H9 (cell line): ENCODE data around the gene EAF1. TPM values are rescaled to one million over a fixed set of nuclear protein-coding genes. Genes with fewer than 3 reads are reported as not detected.
"Not testable (repeated sequence)": the region's sequence is repeated elsewhere in the genome, so short reads cannot be mapped to it uniquely, and the experiment has no call there.

Source experiments
- DNase-seq: peaks from one replicate; pipeline ENCODE4 v3.0.0-alpha.2; 2017
- H2AFZ ChIP-seq: one replicate; pipeline ENCODE4 v1.6.1; 2013; ENCODE audit warnings: mild to moderate bottlenecking, low read length, control low read depth, moderate library complexity
- H2AK5ac ChIP-seq: 2 replicates; pipeline ENCODE4 v1.6.1; 2013; ENCODE audit warnings: low read length, control low read depth, mixed read lengths; ENCODE audit not compliant: insufficient read length
- H2BK120ac ChIP-seq: one replicate; pipeline ENCODE4 v1.6.1; 2013; ENCODE audit warnings: low read depth, mild to moderate bottlenecking, low read length, control low read depth, inconsistent platforms; ENCODE audit not compliant: poor library complexity, severe bottlenecking
- H2BK12ac ChIP-seq: 2 replicates; pipeline ENCODE4 v1.6.1; 2013; ENCODE audit warnings: low read length, control low read depth, mixed read lengths, low read depth; ENCODE audit not compliant: insufficient read length
- H2BK15ac ChIP-seq: 2 replicates; pipeline ENCODE4 v1.6.1; 2013; ENCODE audit warnings: low read depth, low read length, control low read depth
- H2BK20ac ChIP-seq: one replicate; pipeline ENCODE4 v1.6.1; 2013; ENCODE audit warnings: low read depth, mild to moderate bottlenecking, low read length, control low read depth, inconsistent platforms; ENCODE audit not compliant: poor library complexity, severe bottlenecking
- H2BK5ac ChIP-seq: 2 replicates; pipeline ENCODE4 v1.6.1; 2013; ENCODE audit warnings: low read length, control low read depth, mixed read lengths; ENCODE audit not compliant: insufficient read length
- H3K14ac ChIP-seq: 2 replicates; pipeline ENCODE4 v1.6.1; 2013; ENCODE audit warnings: low read length, control low read depth; ENCODE audit not compliant: insufficient read depth
- H3K18ac ChIP-seq: 2 replicates; pipeline ENCODE4 v1.6.1; 2013; ENCODE audit warnings: low read depth, mild to moderate bottlenecking, mixed read lengths, low read length, control low read depth; ENCODE audit not compliant: insufficient read length
- H3K23ac ChIP-seq: 2 replicates; pipeline ENCODE4 v1.6.1; 2013; ENCODE audit warnings: low read length, control low read depth, mixed read lengths, low read depth; ENCODE audit not compliant: insufficient read length
- H3K23me2 ChIP-seq: 2 replicates; pipeline ENCODE4 v1.6.1; 2013; ENCODE audit warnings: low read depth, mild to moderate bottlenecking, mixed read lengths, low read length, control low read depth; ENCODE audit not compliant: insufficient read length, poor library complexity, severe bottlenecking
- H3K27ac ChIP-seq: 2 replicates; pipeline ENCODE4 v1.5.1; 2013; ENCODE audit warnings: low read length, control low read depth, mixed read lengths, low read depth; ENCODE audit not compliant: insufficient read length
- H3K27me3 ChIP-seq: 2 replicates; pipeline ENCODE4 v1.6.1; 2013; ENCODE audit warnings: low read length, control low read depth, inconsistent platforms; ENCODE audit not compliant: insufficient read depth
- H3K4ac ChIP-seq: 2 replicates; pipeline ENCODE4 v1.6.1; 2013; ENCODE audit warnings: low read depth, mild to moderate bottlenecking, control low read depth, inconsistent platforms, low read length, moderate library complexity
- H3K4me1 ChIP-seq: 2 replicates; pipeline ENCODE4 v1.6.1; 2013; ENCODE audit warnings: low read length, control low read depth, inconsistent platforms; ENCODE audit not compliant: insufficient read depth
- H3K4me2 ChIP-seq: 2 replicates; pipeline ENCODE4 v1.6.1; 2013; ENCODE audit warnings: low read length, control low read depth, mixed read lengths; ENCODE audit not compliant: insufficient read length, insufficient read depth
- H3K56ac ChIP-seq: 2 replicates; pipeline ENCODE4 v1.6.1; 2013; ENCODE audit warnings: low read depth, mild to moderate bottlenecking, mixed read lengths, low read length, control low read depth; ENCODE audit not compliant: insufficient read length
- H3K79me1 ChIP-seq: 2 replicates; pipeline ENCODE4 v1.6.1; 2013; ENCODE audit warnings: low read depth, mild to moderate bottlenecking, moderate library complexity, low read length, control low read depth, inconsistent platforms; ENCODE audit not compliant: insufficient read depth, poor library complexity, severe bottlenecking
- H3K79me2 ChIP-seq: 2 replicates; pipeline ENCODE4 v1.6.1; 2013; ENCODE audit warnings: low read length, control low read depth, inconsistent platforms; ENCODE audit not compliant: insufficient read depth
- H3K9ac ChIP-seq: 2 replicates; pipeline ENCODE4 v1.6.1; 2013; ENCODE audit warnings: low read length, control low read depth, mixed read lengths; ENCODE audit not compliant: insufficient read length; ENCODE audit errors: extremely low read depth
- H3K9me3 ChIP-seq: one replicate; pipeline ENCODE4 v1.6.1; 2013; ENCODE audit warnings: low read depth, low read length, inconsistent platforms; ENCODE audit not compliant: control insufficient read depth
- H3T11ph ChIP-seq: one replicate; pipeline ENCODE4 v1.6.1; 2013; ENCODE audit warnings: mild to moderate bottlenecking, low read length, control low read depth, inconsistent platforms
- H4K20me1 ChIP-seq: one replicate; pipeline ENCODE4 v1.6.1; 2013; ENCODE audit not compliant: control insufficient read depth, insufficient read length, insufficient read depth
- H4K5ac ChIP-seq: 2 replicates; pipeline ENCODE4 v1.6.1; 2013; ENCODE audit warnings: low read depth, mild to moderate bottlenecking, mixed read lengths, low read length, control low read depth; ENCODE audit not compliant: insufficient read length
- H4K8ac ChIP-seq: replicated peaks from 2 replicates; pipeline ENCODE4 v1.6.1; 2013; ENCODE audit warnings: low read length, control low read depth, mixed read lengths, low read depth; ENCODE audit not compliant: insufficient read length
- H4K91ac ChIP-seq: 2 replicates; pipeline ENCODE4 v1.6.1; 2013; ENCODE audit warnings: low read depth, mild to moderate bottlenecking, moderate library complexity, mixed read lengths, low read length, control low read depth; ENCODE audit not compliant: insufficient read length
- H3K27ac Mint-ChIP-seq, 3 experiments: 2 replicates in 2 of 3; 3 replicates in 1 of 3; pipeline ENCODE4 v1.8.0; 2020 to 2021; ENCODE audit warnings: mixed read lengths in 3 of 3, mild to moderate bottlenecking in 1 of 3, moderate library complexity in 1 of 3
- H3K27me3 Mint-ChIP-seq: 2 replicates; pipeline ENCODE4 v1.8.0; 2021; ENCODE audit warnings: low read depth, mild to moderate bottlenecking, moderate library complexity, mixed read lengths
- H3K36me3 Mint-ChIP-seq, 3 experiments: 2 replicates in 2 of 3; 3 replicates in 1 of 3; pipeline ENCODE4 v1.8.0; 2020 to 2021; ENCODE audit warnings: low read depth in 3 of 3, mixed read lengths in 3 of 3; ENCODE audit not compliant: insufficient read depth in 1 of 3
- H3K4me1 Mint-ChIP-seq, 2 experiments: 2 replicates each; pipeline ENCODE4 v1.8.0; 2020; ENCODE audit warnings: mixed read lengths in 2 of 2
- H3K4me3 Mint-ChIP-seq, 2 experiments: 2 replicates in 1 of 2; 3 replicates in 1 of 2; pipeline ENCODE4 v1.8.0; 2020 to 2021; ENCODE audit warnings: mild to moderate bottlenecking in 2 of 2, mixed read lengths in 2 of 2, moderate library complexity in 1 of 2
- H3K9me3 Mint-ChIP-seq, 2 experiments: 2 replicates in 1 of 2; 3 replicates in 1 of 2; pipeline ENCODE4 v1.8.0; 2020; ENCODE audit warnings: mild to moderate bottlenecking in 2 of 2, mixed read lengths in 2 of 2, moderate library complexity in 1 of 2
- CTCF ChIP-seq: fragments of 200-600 bp; sonication (generic); conservative IDR thresholded peaks from 3 replicates; pipeline ENCODE4 v1.8.0; 2021; ENCODE audit warnings: antibody characterized with exemption, mild to moderate bottlenecking
- WGBS: extraction: QIAGEN DNeasy Blood & Tissue Kit; methylation state at CpG from one replicate; pipeline ENCODE4 v1.1.7; 2013; ENCODE audit warnings: missing lambda C conversion rate, low lambda C conversion rate, mixed read lengths; ENCODE audit not compliant: insufficient read length; ENCODE audit errors: extremely low coverage; 5-methylcytosine and 5-hydroxymethylcytosine counted together
- total RNA-seq: library from RNA; stranded (reverse); gene quantifications from 2 replicates; pipeline ENCODE4 v1.2.1, GENCODE V29; 2021

EAF1 gene
- total RNA-seq, 1 experiment from 2014 or later: 34.3 TPM

GRCh38 chr3:15391007-15391406 is 36.4 kb upstream of the EAF1 start:
- Histone ChIP-seq H3K4me2 (no peak overlapping the region), H2BK120ac (no peak overlapping the region), H3T11ph (no peak overlapping the region), H3K27me3 (no peaks in the 10 kb centered on the region), H2BK12ac (no peak overlapping the region), H3K79me2 (no peaks in the 10 kb centered on the region), H4K20me1 (no peaks in the 10 kb centered on the region), H3K9ac (no peak overlapping the region), H2BK20ac (no peak overlapping the region), H3K79me1 (no peaks in the 10 kb centered on the region), H4K5ac (no peak overlapping the region), H3K27ac (no peak overlapping the region), H3K4me1 (no peaks in the 10 kb centered on the region), H2BK15ac (no peak overlapping the region), H2AFZ (no peak overlapping the region), H4K91ac (no peak overlapping the region), H3K56ac (no peak overlapping the region), H2BK5ac (no peak overlapping the region), H3K9me3 (no peaks in the 10 kb centered on the region), H4K8ac (no peak overlapping the region), H3K23ac (no peak overlapping the region), H3K23me2 (no peaks in the 10 kb centered on the region), H3K14ac (no peak overlapping the region), H3K4ac (no peak overlapping the region), H2AK5ac (no peak overlapping the region), H3K18ac (no peak overlapping the region)
- DNase-seq: no peak
- H3K4me1 Mint-ChIP-seq: no peaks in the 10 kb centered on the region
- peaks cover 19 to 27% of the 10 kb centered on the region in 2 experiments for H3K9me3 Mint-ChIP-seq
- no peak overlapping the region for H3K27ac Mint-ChIP-seq
- WGBS: no CpG with 5 or more reads among the region's 5 CpGs
- TF ChIP-seq CTCF: no peak
- no peak overlapping the region for H3K4me3 Mint-ChIP-seq
- peaks cover 16% of the 10 kb centered on the region for H3K27me3 Mint-ChIP-seq
- H3K36me3 Mint-ChIP-seq: peaks cover under 1 to 5% (median 4%) of the 10 kb centered on the region in 3 experiments; a peak in 2 of 7 replicates

GRCh38 chr3:15393252-15393651 is 34.1 kb upstream of the EAF1 start:
- not testable (repeated sequence) for H2BK15ac ChIP-seq

More at GRCh38 chr3:15393252-15393651, 34.1 kb upstream of the EAF1 start:
- H3K4me3 Mint-ChIP-seq, H3T11ph ChIP-seq, H3K23ac ChIP-seq, H2AK5ac ChIP-seq, H4K8ac ChIP-seq, H2BK20ac ChIP-seq, H3K18ac ChIP-seq, H3K56ac ChIP-seq, H3K4me2 ChIP-seq, H2BK5ac ChIP-seq, H3K4ac ChIP-seq, H3K9ac ChIP-seq, H4K5ac ChIP-seq, H3K14ac ChIP-seq, H3K4me1 ChIP-seq, H3K79me2 ChIP-seq, H2BK12ac ChIP-seq, H2BK120ac ChIP-seq, H3K4me1 Mint-ChIP-seq, H3K27ac ChIP-seq, H2AFZ ChIP-seq, H4K91ac ChIP-seq, H3K27ac Mint-ChIP-seq, DNase-seq, H3K79me1 ChIP-seq, H4K20me1 ChIP-seq, H3K27me3 ChIP-seq, H3K23me2 ChIP-seq: not testable (repeated sequence)
- H3K9me3 Mint-ChIP-seq: peaks cover 30 to 39% of the 10 kb centered on the region in 2 experiments
- no CpG with 5 or more reads among the region's 2 CpGs for WGBS
- H3K9me3 ChIP-seq: peaks cover 11% of the 10 kb centered on the region
- H3K36me3 Mint-ChIP-seq: peaks cover 10 to 14% (median 13%) of the 10 kb centered on the region in 3 experiments
- H3K27me3 Mint-ChIP-seq: peaks cover 19% of the 10 kb centered on the region
